T-helper 9 cell (primary cell): ENCODE measurements around the gene SMOC1.

Experiments used
- DNase-seq: peaks from one replicate; pipeline ENCODE4 v3.0.0-alpha.2; 2020
- total RNA-seq, 2 donors: gene quantifications; one replicate each; lab custom pipeline; 2026; lab: John Stamatoyannopoulos, UW

SMOC1 gene
- total RNA-seq, result 0 reads per million in 2 donors

- DNase-seq, result no peak
Measured at GRCh38 chr14:69879175-69880043, at the start of gene SMOC1. Gene SMOC1 (plus strand): TSS chr14:69879416. CDS start chr14:69879679, 263 bp downstream.

GRCh38 chr14:69838881-69839416 is 40.3 kb upstream of the SMOC1 start:
- no peak for DNase-seq

GRCh38 chr14:69839661-69840060 is 39.6 kb upstream of the SMOC1 start:
- DNase-seq, result no peak

GRCh38 chr14:69841656-69842055 is 37.6 kb upstream of the SMOC1 start:
- DNase-seq, result no peak

- DNase-seq, result no peak
Measured at GRCh38 chr14:69842686-69843420, 36.4 kb upstream of the SMOC1 start.

- DNase-seq, result no peak
Measured at GRCh38 chr14:69844171-69844570, 35.0 kb upstream of the SMOC1 start.

- no peak for DNase-seq
Measured at GRCh38 chr14:69845050-69845581, 34.1 kb upstream of the SMOC1 start.

GRCh38 chr14:69845787-69846186 is 33.4 kb upstream of the SMOC1 start:
- DNase-seq, result no peak

GRCh38 chr14:69848156-69848555 is 31.1 kb upstream of the SMOC1 start:
- DNase-seq, result no peak

- DNase-seq, result no peak
Measured at GRCh38 chr14:69848903-69849391, 30.3 kb upstream of the SMOC1 start.

GRCh38 chr14:69850086-69850735 is 29.0 kb upstream of the SMOC1 start:
- no peak for DNase-seq

- DNase-seq, result no peak
Measured at GRCh38 chr14:69850736-69851112, 28.5 kb upstream of the SMOC1 start.

- DNase-seq, result no peak
Measured at GRCh38 chr14:69852531-69853321, 26.5 kb upstream of the SMOC1 start.

GRCh38 chr14:69853774-69854173 is 25.4 kb upstream of the SMOC1 start:
- DNase-seq, result no peak

GRCh38 chr14:69854598-69854997 is 24.6 kb upstream of the SMOC1 start:
- no peak for DNase-seq

- DNase-seq, result no peak
Measured at GRCh38 chr14:69855180-69855832, 23.9 kb upstream of the SMOC1 start.

GRCh38 chr14:69858801-69859200 is 20.4 kb upstream of the SMOC1 start:
- DNase-seq, result no peak

GRCh38 chr14:69859591-69859990 is 19.6 kb upstream of the SMOC1 start:
- no peak for DNase-seq

GRCh38 chr14:69860221-69860620 is 19.0 kb upstream of the SMOC1 start:
- DNase-seq, result no peak

GRCh38 chr14:69861025-69861569 is 18.1 kb upstream of the SMOC1 start:
- no peak for DNase-seq

- DNase-seq, result no peak
Measured at GRCh38 chr14:69863083-69863482, 16.1 kb upstream of the SMOC1 start.
